ENCODE results near the gene ZNF524.
A peak's percentile ranks its signal among the peaks of the same experiment; 100 is the strongest.

Gene ZNF524

GRCh38 chr19:55622242-55622969, 22.3 kb downstream of the ZNF524 start:
- no peak for DNase-seq (ENCODE audit: low read depth)
- H3K4me3 ChIP-seq (ENCODE audit: low read length), result no peak overlapping the region
- TF ChIP-seq CTCF (conservative IDR thresholded peaks at IDR 0.05; ENCODE audit: low read depth, low read length), result no peak

- no peak for TF ChIP-seq CTCF (conservative IDR thresholded peaks at IDR 0.05; ENCODE audit: low read depth, low read length)
- no peak for DNase-seq (ENCODE audit: low read depth)
- no peak overlapping the region for H3K4me3 ChIP-seq (ENCODE audit: low read length)
Observed at GRCh38 chr19:55623130-55623529, 23.0 kb downstream of the ZNF524 start.

GRCh38 chr19:55623561-55623960, 23.5 kb downstream of the ZNF524 start:
- DNase-seq (ENCODE audit: low read depth), result no peak
- no peak for TF ChIP-seq CTCF (conservative IDR thresholded peaks at IDR 0.05; ENCODE audit: low read depth, low read length)
- H3K4me3 ChIP-seq (ENCODE audit: low read length), result peak overlapping the region; percentile 40

GRCh38 chr19:55624109-55625003, 24.3 kb downstream of the ZNF524 start, which contains the start of gene ZNF784:
Gene ZNF784, minus strand, starts transcription at chr19:55624566. Its CDS starts 5 bp downstream, at chr19:55624561.
- no peak for TF ChIP-seq CTCF (conservative IDR thresholded peaks at IDR 0.05; ENCODE audit: low read depth, low read length)
- peak within 1 kb of the TSS; percentile 67 for H3K4me3 ChIP-seq (ENCODE audit: low read length)
- peak; percentile 45 for DNase-seq (ENCODE audit: low read depth)

- peak overlapping the region; percentile 67 for H3K4me3 ChIP-seq (ENCODE audit: low read length)
- no peak for TF ChIP-seq CTCF (conservative IDR thresholded peaks at IDR 0.05; ENCODE audit: low read depth, low read length)
- no peak for DNase-seq (ENCODE audit: low read depth)
Observed at GRCh38 chr19:55625004-55625326, 24.9 kb downstream of the ZNF524 start.

GRCh38 chr19:55626350-55626749, 26.3 kb downstream of the ZNF524 start:
- no peak for DNase-seq (ENCODE audit: low read depth)
- H3K4me3 ChIP-seq (ENCODE audit: low read length), result no peak overlapping the region
- TF ChIP-seq CTCF (conservative IDR thresholded peaks at IDR 0.05; ENCODE audit: low read depth, low read length), result no peak
